Liver (tissue), 3 donors: ENCODE results near the gene SNX19.

Experiments used
- GABPA ChIP-seq, 2 donors: IDR thresholded peaks in 1 of 2; conservative IDR thresholded peaks in 1 of 2; 2 replicates each; pipeline ENCODE4 v1.6.1; 2016; ENCODE audit warnings: antibody characterized with exemption in 2 of 2, mild to moderate bottlenecking in 1 of 2, moderate library complexity in 1 of 2
- RAD21 ChIP-seq, 2 donors: IDR thresholded peaks; 2 replicates each; pipeline ENCODE4 v1.6.1; 2016; ENCODE audit warnings: antibody characterized with exemption in 2 of 2, mild to moderate bottlenecking in 2 of 2
- TAF1 ChIP-seq: conservative IDR thresholded peaks from 2 replicates; pipeline ENCODE4 v1.6.1; 2016; ENCODE audit warnings: antibody characterized with exemption, mild to moderate bottlenecking
- TF ChIP-seq, protein P1 (sequence below): fragments of 150-350 bp; IDR thresholded peaks from 2 replicates; pipeline ENCODE4 v1.5.1; 2017; ENCODE audit warnings: improper control_type of control experiment, low read depth, low read length; ENCODE audit not compliant: missing input control
- TF ChIP-seq, protein P2 (sequence below): IDR thresholded peaks from 2 replicates; pipeline ENCODE4 v1.6.1; 2016; ENCODE audit warnings: antibody characterized with exemption
- donor health status: healthy.
- donor health status: healthy.

- TF ChIP-seq, protein P1, sequence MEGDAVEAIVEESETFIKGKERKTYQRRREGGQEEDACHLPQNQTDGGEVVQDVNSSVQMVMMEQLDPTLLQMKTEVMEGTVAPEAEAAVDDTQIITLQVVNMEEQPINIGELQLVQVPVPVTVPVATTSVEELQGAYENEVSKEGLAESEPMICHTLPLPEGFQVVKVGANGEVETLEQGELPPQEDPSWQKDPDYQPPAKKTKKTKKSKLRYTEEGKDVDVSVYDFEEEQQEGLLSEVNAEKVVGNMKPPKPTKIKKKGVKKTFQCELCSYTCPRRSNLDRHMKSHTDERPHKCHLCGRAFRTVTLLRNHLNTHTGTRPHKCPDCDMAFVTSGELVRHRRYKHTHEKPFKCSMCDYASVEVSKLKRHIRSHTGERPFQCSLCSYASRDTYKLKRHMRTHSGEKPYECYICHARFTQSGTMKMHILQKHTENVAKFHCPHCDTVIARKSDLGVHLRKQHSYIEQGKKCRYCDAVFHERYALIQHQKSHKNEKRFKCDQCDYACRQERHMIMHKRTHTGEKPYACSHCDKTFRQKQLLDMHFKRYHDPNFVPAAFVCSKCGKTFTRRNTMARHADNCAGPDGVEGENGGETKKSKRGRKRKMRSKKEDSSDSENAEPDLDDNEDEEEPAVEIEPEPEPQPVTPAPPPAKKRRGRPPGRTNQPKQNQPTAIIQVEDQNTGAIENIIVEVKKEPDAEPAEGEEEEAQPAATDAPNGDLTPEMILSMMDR, result no peak
- TF ChIP-seq TAF1 (no peak), RAD21 (IDR thresholded peaks at IDR 0.05) (no peak), GABPA (IDR thresholded peaks at IDR 0.05 in 1 of 2, conservative IDR thresholded peaks at IDR 0.05 in 1 of 2) (no peak)
- TF ChIP-seq, protein P2, sequence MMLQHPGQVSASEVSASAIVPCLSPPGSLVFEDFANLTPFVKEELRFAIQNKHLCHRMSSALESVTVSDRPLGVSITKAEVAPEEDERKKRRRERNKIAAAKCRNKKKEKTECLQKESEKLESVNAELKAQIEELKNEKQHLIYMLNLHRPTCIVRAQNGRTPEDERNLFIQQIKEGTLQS, result no peak
These were observed 44.7 kb downstream of the SNX19 start for GRCh38 chr11:130871616-130872015.
